ENCODE data around the gene PTPRE. TPM values are rescaled to one million over a fixed set of nuclear protein-coding genes. Genes with fewer than 3 reads are reported as not detected.

PTPRE gene
- total and polyA plus RNA-seq, 2 of the 4 experiments (the other 2 are of a cell fraction), result 0.34 to 0.54 TPM

DNA sequence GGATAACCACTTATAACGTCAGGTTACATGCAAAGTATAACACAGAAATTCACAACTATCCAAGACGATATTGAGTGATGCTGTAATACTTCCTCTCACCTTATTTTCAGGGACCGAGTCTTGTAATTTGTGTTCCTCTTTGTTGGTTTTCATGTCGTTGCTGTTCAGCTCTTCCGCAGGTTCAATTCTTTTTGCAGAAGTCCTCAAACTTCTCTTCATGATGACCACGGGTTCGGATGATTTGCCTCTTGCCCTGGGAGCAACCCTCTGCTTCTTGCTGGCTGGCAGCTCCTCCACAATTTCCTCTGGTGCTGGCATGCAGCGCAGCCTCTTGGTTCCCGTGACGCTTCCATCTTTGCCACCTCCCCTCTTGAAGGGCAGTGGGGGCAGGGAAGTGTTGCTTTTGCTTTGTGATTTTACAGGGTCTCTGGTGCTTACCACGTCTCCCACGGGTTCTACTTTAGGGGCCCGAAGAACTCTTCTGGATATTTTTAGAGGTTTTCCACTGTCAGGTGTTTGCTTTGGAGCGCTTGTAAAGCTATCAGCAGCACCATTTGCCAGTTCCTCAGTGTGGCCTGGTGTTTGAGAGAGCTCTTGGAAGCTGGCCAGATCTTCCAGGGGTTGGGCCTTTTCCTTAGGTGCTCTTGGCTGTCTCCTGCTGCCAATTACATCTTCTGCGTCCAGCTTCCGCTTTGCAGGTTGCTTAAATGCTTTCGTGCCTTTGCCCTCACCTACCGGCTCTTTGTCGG is 195.8 kb downstream of the PTPRE start:
- peaks cover 46% of the 10 kb centered on the region for H3K36me3 ChIP-seq (ENCODE audit: control insufficient read depth, insufficient read depth, low read length)

More for the DNA sequence above, 195.8 kb downstream of the PTPRE start:
- H3K4me2 ChIP-seq (ENCODE audit: low read depth, low read length), result no peak overlapping the region
- ATAC-seq (ENCODE audit: low read depth), result no peak
- no peak overlapping the region for H4K8ac ChIP-seq (ENCODE audit: low read depth in 2 of 2, low read length in 2 of 2)
- dilution Hi-C loops (cut with HindIII; ENCODE audit: low sequenced_read_pairs, unreplicated experiment) (no loop called here), in situ Hi-C loops (cut with MboI; ENCODE audit: low sequenced_read_pairs) (no loop called here), intact Hi-C loops (cut with micrococcal nuclease) (no loop called here)
- no peaks in the 10 kb centered on the region for H3K9me1 ChIP-seq (ENCODE audit: insufficient read depth, low read length)
- H4K20me1 ChIP-seq (ENCODE audit: insufficient read depth, low read length), result no peaks in the 10 kb centered on the region; the same call in 1 of the 2 replicates
- no peak overlapping the region for H2BK20ac ChIP-seq (ENCODE audit: low read depth, low read length)
- CTCF ChIA-PET, result interaction anchor here (0.6 to 0.9 kb wide), 2 partner anchors 19 to 50 kb away, joined by 3 read pairs; no protein-coding TSS in a partner anchor
- H3K9ac ChIP-seq (ENCODE audit: low read depth, low read length), result no peak overlapping the region
- H3K27me3 ChIP-seq (ENCODE audit: control insufficient read depth, insufficient read depth, low read length), result no peaks in the 10 kb centered on the region
- no peak for DNase-seq
- WGBS, 2 experiments (ENCODE audit: extremely low coverage in 2 of 2, insufficient read length in 1 of 2), result 91% methylated on average over 6 of the region's 19 CpGs; no CpG with 5 or more reads in 1 of the 2 experiments
- H4K91ac ChIP-seq (ENCODE audit: insufficient read depth, low read depth, low read length), result no peak overlapping the region
- H3K27ac ChIP-seq (ENCODE audit: insufficient read depth, low read length), result no peak overlapping the region
- H3K4me1 ChIP-seq (ENCODE audit: control insufficient read depth, insufficient read depth, low read length), result no peaks in the 10 kb centered on the region
- no peak overlapping the region for H2BK120ac ChIP-seq (ENCODE audit: low read depth, low read length)
- H3K9me3 ChIP-seq (ENCODE audit: control insufficient read depth, insufficient read depth, low read length), result no peaks in the 10 kb centered on the region
- TF ChIP-seq MXI1 (IDR thresholded peaks at IDR 0.05; ENCODE audit: borderline replicate concordance, low read depth, low read length) (no peak), RFX5 (IDR thresholded peaks at IDR 0.05; ENCODE audit: low read depth, low read length) (no peak)
- TF ChIP-seq, protein P1, sequence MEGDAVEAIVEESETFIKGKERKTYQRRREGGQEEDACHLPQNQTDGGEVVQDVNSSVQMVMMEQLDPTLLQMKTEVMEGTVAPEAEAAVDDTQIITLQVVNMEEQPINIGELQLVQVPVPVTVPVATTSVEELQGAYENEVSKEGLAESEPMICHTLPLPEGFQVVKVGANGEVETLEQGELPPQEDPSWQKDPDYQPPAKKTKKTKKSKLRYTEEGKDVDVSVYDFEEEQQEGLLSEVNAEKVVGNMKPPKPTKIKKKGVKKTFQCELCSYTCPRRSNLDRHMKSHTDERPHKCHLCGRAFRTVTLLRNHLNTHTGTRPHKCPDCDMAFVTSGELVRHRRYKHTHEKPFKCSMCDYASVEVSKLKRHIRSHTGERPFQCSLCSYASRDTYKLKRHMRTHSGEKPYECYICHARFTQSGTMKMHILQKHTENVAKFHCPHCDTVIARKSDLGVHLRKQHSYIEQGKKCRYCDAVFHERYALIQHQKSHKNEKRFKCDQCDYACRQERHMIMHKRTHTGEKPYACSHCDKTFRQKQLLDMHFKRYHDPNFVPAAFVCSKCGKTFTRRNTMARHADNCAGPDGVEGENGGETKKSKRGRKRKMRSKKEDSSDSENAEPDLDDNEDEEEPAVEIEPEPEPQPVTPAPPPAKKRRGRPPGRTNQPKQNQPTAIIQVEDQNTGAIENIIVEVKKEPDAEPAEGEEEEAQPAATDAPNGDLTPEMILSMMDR (conservative IDR thresholded peaks at IDR 0.05; ENCODE audit: low read depth, low read length), result no peak
- no peak overlapping the region for H3K14ac ChIP-seq (replicated peaks; ENCODE audit: low read depth, low read length)
- no TSS peak for BruUV-seq (replicated peaks)
- no peak overlapping the region for H2AFZ ChIP-seq (replicated peaks; ENCODE audit: low read length, poor library complexity)
- no peak overlapping the region for H3K4me3 ChIP-seq (ENCODE audit: insufficient read depth, low read depth, low read length)
- H3K79me1 ChIP-seq (ENCODE audit: low read depth in 1 of 2, low read length in 2 of 2), result peaks cover 16 to 23% of the 10 kb centered on the region in 2 experiments
- H4K5ac ChIP-seq (ENCODE audit: low read depth, low read length), result no peak overlapping the region
- no peak overlapping the region for H2AK5ac ChIP-seq (ENCODE audit: low read depth, low read length)
- POLR2A ChIA-PET (ENCODE audit: unreplicated experiment), result no interaction called here
- H3K18ac ChIP-seq (ENCODE audit: low read depth, low read length), result no peak overlapping the region
- H2BK5ac ChIP-seq (ENCODE audit: low read depth, low read length, poor library complexity, severe bottlenecking), result no peak overlapping the region
- H2BK15ac ChIP-seq (ENCODE audit: low read depth, low read length), result no peak overlapping the region
- H3K4ac ChIP-seq (ENCODE audit: low read depth, low read length), result no peak overlapping the region
- H3K23ac ChIP-seq (ENCODE audit: low read depth, low read length), result no peak overlapping the region
- H3K56ac ChIP-seq (ENCODE audit: extremely low read depth, insufficient read depth, low read length), result no peak overlapping the region
- H2AK9ac ChIP-seq (replicated peaks; ENCODE audit: low read depth, low read length, poor library complexity), result no peak overlapping the region
